Transverse colon (tissue), 4 donors: Measurements from ENCODE around the gene HBS1L. TPM values are rescaled to one million over a fixed set of nuclear protein-coding genes. Genes with fewer than 3 reads are reported as not detected.

ENCODE experiments used
- DNase-seq: peaks from one replicate; pipeline ENCODE4 v3.0.0-alpha.2; 2019
- H3K27ac ChIP-seq, 4 donors: fragments of 200-600 bp; sonication (generic); 2 replicates each; pipeline ENCODE4 v1.5.1; 2016 to 2018; ENCODE audit warnings: inconsistent platforms in 4 of 4
- H3K27me3 ChIP-seq: fragments of 200-600 bp; sonication (generic); 2 replicates; pipeline ENCODE4 v1.5.1; 2017; ENCODE audit warnings: inconsistent platforms
- H3K36me3 ChIP-seq, 4 donors: fragments of 200-600 bp; sonication (generic); 2 replicates each; pipeline ENCODE4 v1.5.1; 2017 to 2019; ENCODE audit warnings: inconsistent platforms in 4 of 4
- H3K4me1 ChIP-seq, 4 donors: fragments of 200-600 bp; sonication (generic); 2 replicates each; pipeline ENCODE4 v1.5.1; 2017 to 2020; ENCODE audit warnings: inconsistent platforms in 4 of 4
- H3K4me3 ChIP-seq, 4 donors: fragments of 200-600 bp; sonication (generic); 1 replicate in 1 of 4; 2 replicates in 3 of 4; pipeline versions ENCODE4 v1.5.1 to v1.6.1; 2017 to 2019; ENCODE audit warnings: inconsistent platforms in 4 of 4
- H3K9me3 ChIP-seq, 2 donors: fragments of 200-600 bp; sonication (generic); 2 replicates each; pipeline ENCODE4 v1.5.1; 2017 to 2019; ENCODE audit warnings: inconsistent platforms in 2 of 2
- EP300 ChIP-seq: sonication (generic); formaldehyde crosslinking; IDR thresholded peaks from one replicate; pipeline ENCODE4 v1.6.1; 2017; ENCODE audit warnings: antibody characterized with exemption, low read depth
- POLR2A ChIP-seq: fragments of 450-650 bp; IDR thresholded peaks from one replicate; pipeline ENCODE4 v1.6.1; 2016; ENCODE audit warnings: antibody characterized with exemption, mild to moderate bottlenecking, moderate library complexity
- POLR2AphosphoS5 ChIP-seq, 3 donors: sonication (generic); formaldehyde crosslinking; IDR thresholded peaks; one replicate each; pipeline ENCODE4 v1.6.1; 2016; ENCODE audit warnings: antibody characterized with exemption in 3 of 3
- WGBS, 2 donors: methylation state at CpG; one replicate each; pipeline ENCODE4 v1.1.5; 2018; ENCODE audit warnings: low coverage in 1 of 2; 5-methylcytosine and 5-hydroxymethylcytosine counted together
- in situ Hi-C, 4 donors: fragments of 200-750 bp; cut with MboI; loops; one replicate each; pipeline versions ENCODE4 v1.15.0 to v1.15.1; 2017; ENCODE audit warnings: low sequenced_read_pairs in 3 of 4, low pct_ligation_motif_present in 1 of 4, low pct_unique_long_range_greater_than_20kb in 1 of 4
- intact Hi-C: fragments of 100-400 bp; cut with DNase I; formaldehyde crosslinking; loops from one replicate; pipeline ENCODE4 v1.15.1; 2023; ENCODE audit warnings: low total_unique reads
- total RNA-seq, 4 donors: library from RNA; depleted of rRNA; stranded (reverse); fragments of >200 nt; gene quantifications; one replicate each; pipeline ENCODE4 v1.1.0, GENCODE V29; 2016
- TF ChIP-seq, protein P1 (sequence below), 5 experiments: fragments of 200-600 bp in 3 of 5; fragments of 450-650 bp in 2 of 5; sonication (generic) in 3 of 5; IDR thresholded peaks; 1 replicate in 2 of 5; 2 replicates in 3 of 5; pipeline ENCODE4 v1.5.1; 2016 to 2017; ENCODE audit warnings: antibody characterized with exemption in 5 of 5, inconsistent platforms in 3 of 5, mild to moderate bottlenecking in 2 of 5, moderate library complexity in 1 of 5

The HBS1L gene
- total RNA-seq, 4 donors from 2014 or later = 18.9 to 33.2 (median 27.1) TPM

DNA sequence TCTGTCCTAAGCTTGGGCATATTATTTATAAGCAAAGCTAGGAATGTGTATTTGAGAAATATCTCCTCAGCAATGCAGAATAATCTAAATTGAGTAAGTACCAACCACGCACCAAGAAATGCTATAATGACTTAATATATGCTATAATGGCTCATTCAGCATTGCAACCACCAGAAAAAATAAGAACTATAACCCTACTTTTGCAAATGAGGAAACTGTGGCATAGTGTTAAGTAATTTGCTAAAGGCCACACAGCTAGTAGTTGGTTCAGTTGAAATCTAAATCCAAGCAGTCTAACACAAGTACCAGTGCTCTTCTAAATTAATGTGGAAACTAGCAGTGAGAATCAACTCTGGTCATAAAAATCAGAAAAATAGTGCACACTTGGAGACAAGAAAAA lies 35.7 kb downstream of the HBS1L start:
- Histone ChIP-seq H3K36me3 (no peaks in the 10 kb centered on the region), H3K4me1 (no peaks in the 10 kb centered on the region), H3K4me3 (no peak overlapping the region), H3K9me3 (no peaks in the 10 kb centered on the region), H3K27me3 (no peaks in the 10 kb centered on the region), H3K27ac (no peak overlapping the region)
- TF ChIP-seq POLR2AphosphoS5 (IDR thresholded peaks at IDR 0.05) = no peak
- TF ChIP-seq, protein P1, sequence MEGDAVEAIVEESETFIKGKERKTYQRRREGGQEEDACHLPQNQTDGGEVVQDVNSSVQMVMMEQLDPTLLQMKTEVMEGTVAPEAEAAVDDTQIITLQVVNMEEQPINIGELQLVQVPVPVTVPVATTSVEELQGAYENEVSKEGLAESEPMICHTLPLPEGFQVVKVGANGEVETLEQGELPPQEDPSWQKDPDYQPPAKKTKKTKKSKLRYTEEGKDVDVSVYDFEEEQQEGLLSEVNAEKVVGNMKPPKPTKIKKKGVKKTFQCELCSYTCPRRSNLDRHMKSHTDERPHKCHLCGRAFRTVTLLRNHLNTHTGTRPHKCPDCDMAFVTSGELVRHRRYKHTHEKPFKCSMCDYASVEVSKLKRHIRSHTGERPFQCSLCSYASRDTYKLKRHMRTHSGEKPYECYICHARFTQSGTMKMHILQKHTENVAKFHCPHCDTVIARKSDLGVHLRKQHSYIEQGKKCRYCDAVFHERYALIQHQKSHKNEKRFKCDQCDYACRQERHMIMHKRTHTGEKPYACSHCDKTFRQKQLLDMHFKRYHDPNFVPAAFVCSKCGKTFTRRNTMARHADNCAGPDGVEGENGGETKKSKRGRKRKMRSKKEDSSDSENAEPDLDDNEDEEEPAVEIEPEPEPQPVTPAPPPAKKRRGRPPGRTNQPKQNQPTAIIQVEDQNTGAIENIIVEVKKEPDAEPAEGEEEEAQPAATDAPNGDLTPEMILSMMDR (IDR thresholded peaks at IDR 0.05) = no peak
- TF ChIP-seq POLR2A = no peak
- no peak for TF ChIP-seq EP300
- intact Hi-C loops (no loop called here), in situ Hi-C loops (no loop called here)
- DNase-seq = no peak
- 94 to 100% methylated on average over 1 of the region's 1 CpG for WGBS, 2 donors

DNA sequence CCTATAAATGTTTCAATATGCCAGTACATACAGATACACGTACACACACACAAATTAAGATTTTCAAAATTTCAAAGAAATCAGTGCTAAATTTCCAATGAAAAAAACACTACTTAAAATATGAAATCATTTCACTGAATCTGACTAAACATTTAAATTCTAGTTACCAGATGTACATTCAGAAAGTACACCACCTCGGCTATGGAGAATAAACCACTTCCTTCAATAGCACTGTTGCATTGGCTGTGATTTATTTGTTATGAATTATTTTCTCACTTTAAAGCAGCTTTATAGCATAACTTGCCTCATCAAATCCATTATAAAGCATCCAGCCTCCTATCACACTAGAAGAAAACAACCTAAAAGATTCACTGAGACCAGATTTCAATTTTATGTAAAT lies 36.6 kb downstream of the HBS1L start:
- Histone ChIP-seq H3K27ac (no peak overlapping the region), H3K4me3 (no peak overlapping the region), H3K36me3 (no peaks in the 10 kb centered on the region), H3K27me3 (no peaks in the 10 kb centered on the region), H3K9me3 (no peaks in the 10 kb centered on the region), H3K4me1 (no peaks in the 10 kb centered on the region)
- 88 to 91% methylated on average over 2 of the region's 2 CpGs for WGBS, 2 donors
- DNase-seq = no peak
- intact Hi-C loops (no loop called here), in situ Hi-C loops (no loop called here)
- TF ChIP-seq POLR2A = no peak
- no peak for TF ChIP-seq POLR2AphosphoS5 (IDR thresholded peaks at IDR 0.05)
- no peak for TF ChIP-seq EP300
- TF ChIP-seq, protein P1 (IDR thresholded peaks at IDR 0.05) = no peak

DNA sequence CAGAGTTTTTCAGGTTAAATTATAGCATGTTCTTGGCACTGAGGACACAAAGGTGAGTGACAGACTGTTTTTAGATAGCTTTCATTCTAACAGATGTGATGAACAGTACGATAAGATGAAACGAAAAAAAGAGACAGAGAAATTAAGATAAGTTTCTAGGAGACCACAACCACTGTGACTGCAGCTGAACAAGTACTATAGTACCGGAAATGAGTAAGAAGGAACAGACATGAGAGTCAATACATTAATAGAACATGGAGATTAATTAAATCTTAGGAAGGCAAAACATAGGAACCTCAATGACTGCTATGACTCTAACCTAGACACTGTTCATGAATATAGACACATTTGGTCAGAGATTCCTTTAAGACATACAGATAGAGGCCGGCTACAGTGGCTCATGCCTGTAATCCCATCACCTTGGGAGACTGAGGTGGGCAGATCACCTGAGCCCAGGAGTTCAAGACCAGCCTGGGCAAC lies 40.2 kb downstream of the HBS1L start:
- TF ChIP-seq, protein P1 (IDR thresholded peaks at IDR 0.05) = no peak
- TF ChIP-seq POLR2A = no peak
- TF ChIP-seq EP300 = no peak
- no peak for TF ChIP-seq POLR2AphosphoS5 (IDR thresholded peaks at IDR 0.05)
- WGBS, 2 donors = 61 to 74% methylated on average over 3 to 4 of the region's 4 CpGs
- Histone ChIP-seq H3K27ac (peak overlapping the region in 2 of 4 donors; percentile 12 to 21), H3K4me1 (peaks cover 0 to 17% (median 3%) of the 10 kb centered on the region in 4 donors), H3K36me3 (no peaks in the 10 kb centered on the region), H3K4me3 (no peak overlapping the region), H3K27me3 (no peaks in the 10 kb centered on the region), H3K9me3 (no peaks in the 10 kb centered on the region)
- intact Hi-C loops (no loop called here), in situ Hi-C loops (no loop called here)
- DNase-seq = no peak

DNA sequence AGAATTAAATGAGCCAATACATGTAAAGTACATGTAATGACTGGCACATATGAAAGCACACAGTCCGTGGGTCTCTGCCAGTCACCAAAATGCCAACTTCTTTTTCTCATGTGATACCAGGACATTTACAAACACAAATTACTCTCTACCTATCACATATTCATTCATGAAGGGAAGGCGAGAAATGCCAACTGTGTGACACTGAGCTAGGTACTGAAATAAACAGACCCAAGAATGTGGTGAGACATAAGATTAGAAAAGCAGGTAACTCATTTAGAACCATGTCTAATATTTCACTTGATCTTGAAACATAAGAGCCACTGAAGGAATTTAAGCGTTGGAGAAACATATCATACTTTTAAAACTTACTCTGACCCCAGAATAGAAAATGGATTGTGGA lies 41.4 kb downstream of the HBS1L start:
- DNase-seq = no peak
- WGBS, 2 donors = 81 to 92% methylated on average over 3 of the region's 3 CpGs
- Histone ChIP-seq H3K27ac (no peak overlapping the region), H3K4me1 (peaks cover 0 to 24% (median 8%) of the 10 kb centered on the region in 4 donors), H3K9me3 (no peaks in the 10 kb centered on the region), H3K36me3 (no peaks in the 10 kb centered on the region), H3K27me3 (no peaks in the 10 kb centered on the region), H3K4me3 (no peak overlapping the region)
- intact Hi-C loops (no loop called here), in situ Hi-C loops (no loop called here)
- TF ChIP-seq POLR2A (no peak), POLR2AphosphoS5 (IDR thresholded peaks at IDR 0.05) (no peak), EP300 (no peak)
- TF ChIP-seq, protein P1 (IDR thresholded peaks at IDR 0.05) = no peak
